DMS114 treated with DMSO at 0.1 percent for 48 hours (cell line): Measurements from ENCODE around the gene F2R.
"Not testable (repeated sequence)": the region's sequence is repeated elsewhere in the genome, so short reads cannot be mapped to it uniquely, and the experiment has no call there.

Experiments
- DNase-seq: peaks from one replicate; lab custom pipeline; 2025; ENCODE audit not compliant: unreplicated experiment; lab: John Stamatoyannopoulos, UW

F2R gene

DNA sequence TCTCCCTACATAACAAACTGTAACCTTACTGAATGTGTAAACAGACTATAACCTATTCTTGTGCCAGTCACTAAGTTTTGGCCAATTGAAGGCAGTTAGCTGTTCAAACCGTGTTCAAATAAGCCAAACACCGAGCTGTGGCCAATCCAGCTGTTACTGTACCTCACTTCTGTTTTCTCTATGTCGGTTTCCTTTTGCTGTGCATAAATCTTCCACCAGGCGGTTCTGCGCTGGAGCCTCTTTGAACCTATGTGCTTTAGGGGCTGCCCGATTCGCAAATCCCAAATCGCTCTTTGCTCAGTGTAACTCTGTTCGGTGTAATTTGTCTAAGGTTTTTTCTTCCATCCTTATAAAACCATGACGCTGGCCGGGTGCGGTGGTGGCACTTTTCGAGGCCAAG is 31.8 kb downstream of the F2R start:
- no peak for DNase-seq

- DNase-seq, result no peak
Measured at GRCh38 chr5:76751291-76751690, 35.4 kb downstream of the F2R start.

GRCh38 chr5:76754668-76755078 is 38.7 kb downstream of the F2R start:
- no peak for DNase-seq

DNA sequence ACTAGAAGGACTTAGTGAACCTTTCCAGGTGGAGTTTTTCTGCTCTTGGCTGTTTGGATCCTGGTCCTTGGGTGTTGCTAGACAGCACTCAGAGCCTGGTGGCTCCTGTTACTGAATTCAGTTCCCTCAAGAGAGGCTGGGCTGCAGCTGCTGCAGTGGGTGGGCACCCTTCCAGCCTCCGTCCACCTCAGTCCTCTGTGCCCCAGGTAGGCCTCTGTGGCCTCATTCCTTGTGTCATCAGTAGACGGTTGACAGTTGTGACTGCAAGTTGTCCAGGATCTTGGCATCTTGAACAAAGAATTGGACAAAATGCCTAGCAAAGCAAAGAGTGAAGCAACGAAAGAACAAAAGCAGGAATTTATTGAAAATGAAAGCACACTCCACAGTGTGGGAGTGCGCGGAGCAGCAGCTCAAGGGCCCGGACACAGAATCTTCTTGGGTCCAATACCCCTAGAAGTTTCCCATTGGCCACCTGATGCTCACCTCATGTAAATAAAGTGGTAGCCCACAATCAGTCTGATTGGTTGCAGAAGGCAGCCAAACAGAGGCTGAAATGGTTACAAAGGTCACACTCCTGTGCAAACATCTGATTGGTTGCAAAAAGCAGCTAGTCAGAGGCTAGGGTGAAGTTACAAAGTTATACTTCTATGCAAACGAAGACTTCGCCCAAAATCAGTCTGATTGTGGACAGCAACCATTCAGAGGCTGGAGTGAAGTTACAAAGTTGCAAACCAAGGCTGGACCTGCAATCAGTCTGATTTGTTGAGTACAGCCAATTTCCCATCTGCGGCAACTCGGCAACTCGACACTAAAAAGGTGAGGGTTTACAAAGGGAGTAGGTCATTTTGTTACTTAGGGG is 40.1 kb downstream of the F2R start:
- no peak for DNase-seq

- no peak for DNase-seq
Measured at GRCh38 chr5:76757049-76757448, 41.1 kb downstream of the F2R start.

DNA sequence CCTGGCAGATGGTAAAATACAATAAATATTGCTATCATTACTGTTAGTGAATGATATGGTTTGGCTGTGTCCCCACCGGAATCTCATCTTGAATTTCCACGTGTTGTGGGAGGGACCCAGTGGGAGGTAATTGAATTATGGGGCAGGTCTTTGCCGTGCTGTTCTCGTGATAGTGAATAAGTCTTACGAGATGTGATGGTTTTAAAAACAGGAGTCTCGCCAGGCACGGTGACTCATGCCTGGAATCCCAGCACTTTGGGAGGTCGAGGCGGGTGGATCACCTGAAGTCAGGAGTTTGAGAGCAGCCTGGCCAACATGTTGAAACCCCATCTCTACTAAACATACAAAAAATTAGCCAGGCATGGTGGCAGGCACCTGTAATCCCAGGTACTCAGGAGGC is 45.2 kb downstream of the F2R start:
- not testable (repeated sequence) for DNase-seq

- no peak for DNase-seq
Measured at GRCh38 chr5:76762484-76762883, 46.6 kb downstream of the F2R start.

DNA sequence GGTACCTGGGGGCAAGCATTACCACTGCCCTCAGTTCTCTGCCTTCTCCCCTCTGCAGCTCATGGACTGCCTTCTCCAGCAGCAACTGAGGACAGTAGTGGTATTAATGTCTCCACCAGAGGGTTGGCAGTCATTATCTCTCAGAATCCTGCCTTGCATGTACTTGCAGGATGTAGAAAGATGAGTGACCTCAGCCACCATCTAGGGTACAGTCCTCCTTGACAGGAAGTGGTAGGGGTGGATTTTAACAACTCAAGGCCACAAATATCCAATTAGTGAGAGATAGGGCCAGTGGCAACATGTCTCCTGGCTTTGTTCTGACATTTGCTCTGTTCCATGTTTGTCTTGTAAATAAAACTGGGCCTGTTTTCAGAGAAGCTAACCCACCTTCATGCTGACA is 47.2 kb downstream of the F2R start:
- no peak for DNase-seq

DNA sequence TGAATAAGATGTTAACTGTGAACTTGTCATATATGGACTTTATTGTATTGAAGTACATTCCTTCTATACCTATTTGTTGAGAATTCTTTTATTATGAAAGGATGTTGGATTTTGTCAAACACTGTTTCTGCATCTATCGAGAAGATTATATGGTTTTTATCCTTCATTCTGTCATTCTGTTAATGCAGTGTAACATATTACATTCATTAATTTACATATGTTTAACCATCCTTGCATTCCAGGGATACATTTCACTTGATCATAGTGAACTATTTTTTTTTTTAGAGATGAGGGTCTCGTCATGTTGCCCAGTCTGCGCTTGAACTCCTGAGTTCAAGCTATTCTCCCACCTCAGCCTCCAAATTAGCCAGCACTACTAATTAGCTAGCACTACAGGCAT is 48.4 kb downstream of the F2R start:
- no peak for DNase-seq

- no peak for DNase-seq
Measured at GRCh38 chr5:76765249-76765648, 49.3 kb downstream of the F2R start.

- DNase-seq, result no peak
Measured at GRCh38 chr5:76766746-76767145, 50.8 kb downstream of the F2R start.

GRCh38 chr5:76771041-76771440 is 55.1 kb downstream of the F2R start:
- not testable (repeated sequence) for DNase-seq

GRCh38 chr5:76771705-76772405 is 55.9 kb downstream of the F2R start:
- no peak for DNase-seq

DNA sequence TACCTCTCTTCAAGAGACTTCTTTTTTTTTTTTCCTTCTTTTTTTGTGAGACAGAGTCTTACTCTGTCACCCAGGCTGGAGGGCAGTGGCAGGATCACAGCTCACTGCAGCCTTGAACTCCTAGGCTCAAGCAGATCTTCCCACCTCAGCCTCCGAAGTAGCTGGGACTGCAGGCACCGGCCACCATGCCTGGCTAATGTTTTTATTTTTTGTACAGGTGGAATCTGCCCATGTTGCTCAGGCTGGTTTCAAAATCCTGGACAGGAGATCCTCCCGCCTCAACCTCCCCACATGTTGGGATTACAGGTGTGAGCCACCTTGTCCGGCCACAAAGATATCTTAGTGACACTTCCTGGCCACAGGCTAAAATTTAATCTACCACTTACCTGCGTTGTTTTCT is 60.0 kb downstream of the F2R start:
- no peak for DNase-seq

GRCh38 chr5:76776391-76776790 is 60.5 kb downstream of the F2R start:
- DNase-seq, result no peak

DNA sequence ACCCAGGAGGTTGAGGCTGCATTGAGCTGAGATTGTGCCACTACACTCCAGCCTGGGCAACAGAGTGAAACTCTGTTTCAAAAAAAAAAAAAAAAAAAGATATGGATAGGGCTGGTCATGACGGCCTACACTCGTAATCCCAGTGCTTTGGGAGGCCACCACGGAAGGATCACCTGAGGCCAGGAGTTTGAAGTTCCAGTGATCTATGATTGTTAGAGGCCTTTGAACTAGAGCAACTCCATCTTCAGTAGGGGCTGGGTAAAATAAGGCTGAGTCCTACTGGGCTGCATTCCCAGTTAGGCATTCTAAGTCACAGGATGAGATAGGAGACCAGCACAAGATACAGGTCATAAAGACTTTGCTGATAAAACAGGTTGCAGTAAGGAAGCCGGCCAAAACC is 64.7 kb downstream of the F2R start:
- DNase-seq, result not testable (repeated sequence)

GRCh38 chr5:76781775-76782174 is 65.8 kb downstream of the F2R start:
- no peak for DNase-seq

GRCh38 chr5:76782444-76782843 is 66.5 kb downstream of the F2R start:
- no peak for DNase-seq
